HG03280 (cell line): Measurements from ENCODE around the gene ADGRV1.

ENCODE experiments used
- ATAC-seq: cut with Tn5 transposase; IDR thresholded peaks from one replicate; pipeline ENCODE4 v1.9.1; 2021; ENCODE audit warnings: mild to moderate bottlenecking, moderate library complexity; ENCODE audit not compliant: unreplicated experiment

The ADGRV1 gene

DNA sequence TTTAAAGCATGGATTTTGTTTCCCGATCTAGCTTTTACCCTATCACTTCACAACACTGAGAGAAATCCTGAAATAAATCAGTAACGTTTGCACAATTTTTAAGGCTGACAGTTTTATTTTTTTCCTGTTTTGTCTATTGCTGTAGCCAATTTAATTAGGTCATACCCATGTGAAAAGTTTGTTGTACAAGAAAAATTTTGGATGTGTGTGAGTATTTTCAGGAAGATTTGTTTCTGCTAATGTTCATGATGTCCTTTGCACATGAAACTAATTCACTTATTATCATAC lies 586.7 kb downstream of the ADGRV1 start:
- ATAC-seq, result no peak

DNA sequence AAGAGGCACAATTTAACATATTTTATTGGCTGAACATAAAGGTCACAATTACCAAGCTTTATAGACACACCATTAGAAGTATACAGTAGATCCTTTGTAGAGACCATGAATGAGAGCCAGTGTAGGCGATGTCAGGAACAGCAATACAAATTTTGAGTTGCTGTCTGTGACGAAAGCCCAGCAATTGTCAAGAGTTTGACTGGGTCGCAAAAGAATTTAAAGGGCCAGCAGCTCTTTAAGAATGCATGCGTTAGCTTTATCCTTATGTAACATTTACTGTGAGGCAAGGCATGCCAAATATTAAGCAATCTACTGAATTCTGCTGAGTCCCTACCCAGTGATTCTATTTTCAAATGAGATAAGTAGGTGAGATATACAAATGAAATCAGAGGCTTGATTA lies 587.6 kb downstream of the ADGRV1 start:
- ATAC-seq, result no peak

DNA sequence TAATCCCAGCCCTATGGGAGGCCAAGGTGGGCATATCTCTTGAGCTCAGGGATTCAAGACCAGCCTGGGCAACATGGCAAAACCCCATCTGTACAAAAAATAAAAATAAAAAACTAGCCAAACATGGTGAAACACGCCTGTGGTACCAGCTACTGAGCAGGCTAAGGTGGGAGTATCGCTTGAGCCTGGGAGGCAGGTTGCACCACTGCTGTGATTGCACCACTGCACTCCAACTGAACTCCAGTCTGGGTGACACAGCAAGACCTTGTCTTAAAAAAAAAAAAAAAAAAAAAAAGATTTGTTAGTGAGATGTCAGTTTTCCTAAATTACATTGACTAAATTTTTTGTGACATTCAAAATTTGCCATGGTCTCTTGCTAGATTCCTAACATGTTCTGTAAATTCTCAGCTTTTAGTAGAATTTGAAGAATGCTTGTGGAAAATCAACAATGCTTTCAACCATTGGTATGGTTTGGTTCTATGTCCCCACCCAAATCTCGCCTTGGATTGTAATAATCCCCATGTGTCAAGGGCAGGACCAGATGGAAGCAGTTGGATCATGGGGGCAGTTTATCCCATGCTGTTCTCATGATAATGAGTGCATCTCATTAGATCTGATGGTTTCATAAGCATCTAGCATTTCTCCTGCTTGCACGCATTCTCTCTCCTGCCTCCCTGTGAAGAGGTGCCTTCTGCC lies 588.5 kb downstream of the ADGRV1 start:
- ATAC-seq, result no peak

DNA sequence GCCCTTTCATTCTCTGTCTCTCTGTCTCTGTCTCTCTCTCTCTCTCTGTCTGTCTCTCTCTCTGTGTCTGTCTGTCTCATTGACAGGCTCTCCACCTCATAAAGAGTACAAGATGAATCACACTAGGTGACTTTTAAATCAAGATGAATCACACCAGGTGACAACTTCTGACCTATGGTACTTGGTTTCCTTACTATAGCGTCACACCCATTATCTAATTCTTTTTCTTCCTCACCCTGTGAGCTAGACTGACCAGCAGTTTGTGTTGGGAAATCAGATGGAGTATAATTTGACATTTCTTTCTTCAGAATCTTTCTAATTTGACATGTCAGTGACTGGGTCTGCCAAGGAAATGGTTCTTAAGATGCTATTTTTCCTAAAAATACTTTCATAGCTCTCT lies 591.6 kb downstream of the ADGRV1 start:
- no peak for ATAC-seq

DNA sequence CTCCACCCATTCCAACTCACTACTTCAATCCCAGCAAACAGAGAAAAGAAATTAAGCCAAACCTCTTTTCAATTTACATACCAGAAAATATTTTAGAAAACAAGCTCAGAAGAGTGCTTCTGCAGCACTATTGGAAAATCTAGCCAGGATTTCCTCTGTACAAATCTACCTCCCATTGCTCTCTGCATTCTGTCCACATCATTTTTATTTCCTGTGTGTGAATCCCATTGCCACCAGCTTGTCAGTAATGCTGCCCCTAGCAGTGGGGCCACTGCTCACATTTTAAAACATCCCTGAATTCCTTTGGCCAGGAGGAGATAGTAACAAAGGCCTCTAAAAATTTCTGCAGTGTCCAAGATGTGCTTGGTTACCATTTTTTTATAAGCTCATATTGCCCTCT lies 592.0 kb downstream of the ADGRV1 start:
- ATAC-seq, result no peak

DNA sequence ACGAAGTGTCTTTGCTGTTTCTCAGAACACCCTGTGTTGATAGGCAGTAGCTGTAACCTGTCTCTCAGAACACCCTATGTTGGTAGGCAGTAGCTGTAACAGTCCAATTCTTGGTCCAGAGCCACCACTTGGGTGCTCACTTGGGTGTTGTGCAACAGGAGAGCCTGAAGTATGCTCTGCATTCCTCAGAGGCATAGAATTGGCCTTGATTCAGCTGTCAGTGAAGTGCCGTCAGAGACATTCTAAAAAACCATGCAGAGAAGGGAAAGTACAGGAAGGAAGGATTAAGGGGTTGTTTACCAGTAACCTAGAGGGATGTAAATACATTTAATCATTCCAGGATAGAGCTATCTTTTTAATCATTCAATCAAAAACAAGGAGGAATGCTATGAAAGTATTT lies 593.4 kb downstream of the ADGRV1 start:
- ATAC-seq, result no peak

DNA sequence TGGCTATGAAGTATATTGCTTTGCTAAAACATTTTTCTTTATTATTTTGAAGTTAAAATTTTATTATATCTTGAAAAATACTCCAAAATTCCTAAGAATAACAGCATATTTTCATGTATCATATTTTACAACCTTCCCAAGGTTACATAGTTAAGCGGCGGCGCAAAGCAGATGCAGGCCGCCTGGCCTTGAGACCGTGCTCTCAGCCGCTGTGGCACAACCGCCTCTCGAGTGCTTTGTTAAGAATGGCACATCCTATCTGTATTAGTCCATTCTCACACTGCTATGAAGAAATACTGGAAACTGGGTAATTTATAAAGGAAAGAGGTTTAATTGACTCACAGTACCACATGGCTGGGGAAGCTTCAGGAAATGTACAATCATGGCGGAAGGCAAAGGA lies 595.7 kb downstream of the ADGRV1 start:
- no peak for ATAC-seq

DNA sequence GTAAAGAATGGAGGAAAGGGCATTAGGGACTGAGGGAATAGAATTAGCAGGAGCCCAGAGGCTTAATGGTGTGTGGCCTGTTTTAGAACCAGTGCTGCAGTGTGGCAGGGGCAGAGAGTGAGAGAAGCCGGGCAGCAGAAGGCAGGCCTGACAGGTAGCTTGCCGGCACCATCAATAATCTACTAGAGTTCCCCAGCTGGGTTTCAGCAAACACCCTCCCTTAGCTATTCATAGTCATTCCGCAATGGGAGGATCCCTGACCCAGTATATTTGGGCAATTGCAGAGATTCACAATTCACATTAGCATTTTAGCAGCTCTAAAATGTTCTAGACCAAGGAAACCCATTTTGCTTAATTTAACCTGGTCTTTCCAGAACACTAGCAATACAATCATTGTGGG lies 596.7 kb downstream of the ADGRV1 start:
- no peak for ATAC-seq

DNA sequence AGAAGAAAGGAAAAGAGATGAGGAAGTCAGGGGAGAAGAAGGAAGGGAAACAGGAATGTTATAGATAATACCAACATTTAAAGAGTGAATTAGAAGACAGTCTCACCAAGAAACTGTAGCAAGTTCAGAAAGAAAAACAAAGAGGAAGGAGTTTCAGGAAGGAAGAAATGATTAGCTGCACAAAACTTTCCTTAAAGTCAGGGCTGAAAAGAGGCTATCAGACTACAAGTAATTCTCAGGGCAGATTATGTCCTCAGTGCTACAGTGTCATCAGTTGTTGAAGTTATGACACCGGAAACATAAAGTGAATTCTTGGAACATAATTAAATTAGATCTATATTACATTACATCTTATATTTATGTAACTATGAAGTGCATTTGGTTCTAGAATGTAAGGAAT lies 597.6 kb downstream of the ADGRV1 start:
- no peak for ATAC-seq

DNA sequence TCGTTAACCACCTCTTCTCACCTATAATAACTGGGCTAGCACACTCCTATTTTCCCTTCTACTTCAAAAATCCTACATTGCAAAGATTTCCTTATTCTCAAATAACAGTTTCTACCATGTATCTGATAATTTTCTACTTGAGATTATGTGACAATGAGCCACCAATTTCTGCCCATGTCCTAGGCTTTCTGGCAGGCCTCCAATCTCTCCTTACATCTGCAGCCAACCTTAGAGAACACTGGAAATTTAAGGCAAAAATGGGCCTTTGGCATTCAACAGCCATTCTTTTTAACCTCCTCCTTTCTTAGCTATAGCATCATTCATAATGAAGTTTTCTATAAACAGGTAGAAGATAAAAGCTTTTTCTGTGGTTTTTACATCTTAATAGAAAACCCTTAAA lies 599.4 kb downstream of the ADGRV1 start:
- ATAC-seq, result no peak

DNA sequence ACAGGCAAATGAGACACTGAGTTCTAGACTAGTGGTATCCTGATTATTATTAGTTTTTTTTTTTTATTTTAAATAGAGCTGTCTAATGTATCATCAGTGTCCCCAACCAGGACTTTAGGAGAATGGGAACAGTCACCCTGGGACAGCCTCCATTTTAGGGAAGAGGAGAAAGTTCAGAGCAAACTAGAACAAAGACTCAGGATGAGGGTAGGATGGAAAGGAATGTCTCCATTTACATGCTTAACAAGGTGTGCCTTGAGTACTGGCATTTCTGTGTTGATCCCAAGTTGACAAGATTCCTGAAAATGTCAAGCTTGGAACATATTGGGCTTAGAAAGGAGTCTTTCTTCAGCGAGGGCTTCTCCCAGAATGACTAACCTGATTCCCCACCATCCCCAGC lies 601.0 kb downstream of the ADGRV1 start:
- ATAC-seq, result no peak

DNA sequence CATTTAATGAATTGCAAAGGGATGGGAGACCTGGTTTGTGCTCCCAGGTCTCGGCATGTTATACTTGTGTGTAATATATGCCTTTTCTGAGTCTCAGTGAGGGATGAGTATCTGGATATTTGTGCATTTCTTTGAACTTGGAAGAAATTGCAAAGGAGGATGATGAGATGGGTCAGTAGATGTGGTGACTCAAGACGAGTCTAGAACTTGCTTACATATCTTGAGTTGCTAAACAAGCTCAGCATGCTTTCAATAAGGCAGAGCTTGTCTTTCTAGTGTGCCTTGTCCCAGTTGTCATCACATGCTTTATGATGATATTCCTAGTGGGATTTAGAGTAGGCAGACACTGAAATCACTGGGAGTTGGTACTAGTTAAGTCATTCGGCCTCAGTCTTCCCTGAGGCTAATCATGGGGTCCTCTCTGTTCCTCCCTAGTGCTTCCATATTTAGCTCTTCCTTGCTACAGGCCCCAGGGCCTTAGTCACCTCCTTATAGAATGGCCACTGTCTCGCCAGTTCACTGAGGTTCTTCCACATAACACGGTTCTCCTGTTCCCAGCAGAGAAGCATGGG lies 602.2 kb downstream of the ADGRV1 start:
- no peak for ATAC-seq

DNA sequence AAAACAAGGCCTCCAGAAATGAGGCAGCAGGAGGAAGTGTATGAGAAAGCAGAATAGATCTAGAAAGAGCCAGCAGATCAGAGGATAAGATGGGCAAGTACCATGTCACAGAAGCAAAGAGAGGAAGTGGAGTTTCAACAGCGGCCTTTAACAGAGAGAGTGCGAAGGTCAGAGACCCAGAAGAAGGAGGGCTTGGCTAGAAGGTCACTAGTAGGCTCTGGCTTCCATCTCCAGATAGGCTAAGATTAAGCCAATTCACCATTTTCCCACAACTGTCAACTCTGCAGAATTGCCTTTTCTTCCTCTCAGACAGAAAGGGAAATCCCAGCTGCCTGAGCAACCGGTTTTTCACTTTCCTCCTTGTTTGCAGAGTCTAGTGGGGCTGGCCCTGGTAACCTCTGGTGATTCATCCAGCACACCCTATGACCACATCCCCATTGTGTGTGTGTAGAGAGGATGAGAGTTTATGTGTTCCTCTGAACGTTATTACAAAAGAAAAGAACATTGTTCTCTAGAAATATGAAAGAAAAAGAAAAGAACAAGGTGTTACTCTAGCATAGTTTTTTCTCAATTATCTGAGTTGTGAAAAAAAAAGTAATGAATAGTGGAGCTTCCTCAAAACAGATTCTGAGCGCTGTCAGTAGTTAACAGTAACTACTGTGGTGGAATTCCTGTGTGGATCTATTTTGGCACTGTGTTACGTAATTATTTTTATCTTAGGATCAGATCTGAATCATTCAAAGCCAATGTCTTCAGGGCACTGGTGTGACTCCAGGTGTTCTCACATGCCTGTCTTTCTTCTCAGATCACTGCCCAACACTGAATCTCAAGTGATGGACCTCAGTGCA lies 604.2 kb downstream of the ADGRV1 start:
- peak; percentile 98 for ATAC-seq

DNA sequence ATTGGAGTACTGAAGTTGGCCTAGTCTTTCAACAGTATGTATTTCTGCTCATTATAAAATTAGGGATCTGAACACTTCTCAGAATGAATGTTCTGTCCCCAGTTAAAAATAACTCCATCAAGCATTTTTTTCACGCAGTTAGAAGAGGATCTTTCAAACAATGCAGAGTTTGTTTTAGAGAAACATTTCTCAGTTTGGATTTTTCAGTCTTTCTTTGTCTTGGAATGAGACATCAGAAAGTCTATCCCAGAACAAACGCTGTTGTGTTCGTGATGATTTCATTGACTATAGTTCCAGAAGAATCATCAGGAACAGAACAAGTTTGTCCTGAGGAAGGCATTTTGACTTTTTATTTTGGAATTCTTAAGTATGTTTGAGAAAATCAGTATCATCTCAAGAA lies 605.8 kb downstream of the ADGRV1 start:
- ATAC-seq, result no peak

DNA sequence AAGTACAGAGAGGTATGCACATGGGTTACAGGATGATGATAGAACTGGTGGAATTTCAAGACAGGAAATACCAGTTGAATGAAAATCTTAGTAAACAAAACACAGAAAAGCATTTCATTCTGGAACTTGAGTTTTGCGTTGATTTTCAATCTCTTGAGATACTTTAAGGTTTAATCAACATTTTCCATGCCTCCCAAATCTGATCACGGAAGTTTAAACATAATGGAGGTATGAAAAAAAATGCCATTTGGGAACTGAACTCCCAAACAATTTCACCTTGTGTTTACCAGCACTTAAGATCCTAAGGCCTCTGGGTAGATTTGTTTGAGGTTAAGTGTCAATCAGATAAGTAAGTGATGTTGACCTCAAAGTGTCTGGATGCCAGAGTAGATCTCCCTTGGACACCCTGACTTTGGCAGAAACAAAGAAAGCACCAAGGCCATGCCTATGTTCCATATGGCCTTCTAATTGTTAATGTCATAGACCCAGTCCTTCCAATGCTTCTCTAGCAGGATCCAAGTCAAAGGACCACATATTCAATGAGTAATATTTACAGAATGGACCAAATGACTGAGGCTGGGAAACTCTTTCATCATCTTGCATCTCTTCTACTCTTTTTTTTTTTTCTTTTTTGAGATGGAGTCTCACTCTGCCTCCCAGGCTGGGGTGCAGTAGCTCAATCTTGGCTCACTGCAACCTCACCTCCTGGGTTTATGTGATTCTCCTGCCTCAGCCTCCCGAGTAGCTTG lies 607.6 kb downstream of the ADGRV1 start:
- ATAC-seq, result no peak

DNA sequence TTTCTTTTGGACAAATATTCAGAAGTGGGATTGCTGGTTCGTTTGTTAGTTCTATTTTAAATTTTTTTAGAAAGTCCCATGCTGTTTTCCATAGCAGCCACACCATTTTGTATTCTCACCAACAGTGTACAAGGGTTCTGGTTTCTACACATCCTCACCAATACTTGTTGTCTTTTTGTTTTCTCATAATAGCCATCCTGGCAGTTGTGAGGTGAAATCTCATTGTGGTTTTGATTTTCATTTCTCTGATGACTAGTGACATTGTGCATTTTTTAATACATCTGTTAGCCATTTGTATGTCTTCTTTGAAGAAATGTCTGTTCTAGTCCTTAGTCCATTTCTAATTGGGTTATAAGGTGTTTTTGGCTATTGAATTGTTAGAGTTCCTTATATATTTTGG lies 610.3 kb downstream of the ADGRV1 start:
- no peak for ATAC-seq

DNA sequence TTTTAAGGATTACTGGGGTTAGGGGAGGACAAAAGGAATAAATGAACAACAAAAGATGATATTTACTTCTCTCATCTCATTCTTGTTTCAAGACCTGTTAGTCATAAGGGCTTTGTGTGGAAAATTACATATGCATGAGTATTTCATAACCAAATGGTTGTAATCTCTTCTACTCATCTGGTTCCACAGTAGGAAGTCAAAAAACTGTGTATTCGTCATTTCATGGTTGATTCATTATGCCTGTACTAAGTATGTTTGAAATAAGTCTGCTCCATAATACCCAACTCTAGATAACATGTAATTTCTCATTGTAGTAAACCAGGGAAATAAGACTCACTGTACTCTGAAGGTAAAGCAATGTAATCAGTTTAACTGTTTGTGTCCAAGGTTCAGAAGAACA lies 611.7 kb downstream of the ADGRV1 start:
- no peak for ATAC-seq

DNA sequence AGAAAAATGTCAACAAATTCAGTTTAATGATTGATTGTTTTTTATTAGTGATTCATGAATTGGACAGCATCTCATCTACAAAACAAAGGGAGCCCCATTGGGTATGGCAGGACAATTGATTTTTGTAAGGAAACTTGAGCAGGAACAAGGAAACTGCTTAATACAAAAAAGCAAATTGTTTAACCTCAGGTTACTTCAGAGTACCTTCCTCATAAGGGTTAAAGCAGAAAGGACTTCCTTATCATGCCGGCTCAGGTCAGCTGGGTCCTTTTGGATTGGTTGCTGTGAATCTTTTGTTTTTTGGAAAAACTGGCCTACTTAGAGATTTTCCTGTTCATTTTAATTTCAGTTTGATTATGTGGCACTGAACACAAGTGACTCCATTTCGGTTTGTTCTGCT lies 612.7 kb downstream of the ADGRV1 start:
- no peak for ATAC-seq

DNA sequence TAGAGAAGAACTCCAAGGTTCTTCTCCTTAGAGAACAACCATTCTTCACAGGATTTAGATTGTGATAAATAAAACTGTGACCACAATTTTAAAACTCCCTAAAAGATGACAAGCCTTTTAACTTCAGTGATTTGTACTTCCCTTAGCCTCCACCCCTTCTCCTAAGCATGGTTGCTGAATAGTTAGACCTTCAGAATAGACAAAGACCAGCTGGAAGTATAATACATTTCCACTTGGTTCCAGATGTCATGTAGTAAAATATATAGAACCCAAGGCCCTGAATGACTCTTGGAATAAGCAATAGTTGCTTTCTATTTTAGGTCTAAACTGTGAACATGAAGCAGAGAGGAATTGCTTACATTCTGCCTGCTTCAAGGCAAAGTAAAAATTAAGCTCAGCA lies 615.8 kb downstream of the ADGRV1 start:
- no peak for ATAC-seq

DNA sequence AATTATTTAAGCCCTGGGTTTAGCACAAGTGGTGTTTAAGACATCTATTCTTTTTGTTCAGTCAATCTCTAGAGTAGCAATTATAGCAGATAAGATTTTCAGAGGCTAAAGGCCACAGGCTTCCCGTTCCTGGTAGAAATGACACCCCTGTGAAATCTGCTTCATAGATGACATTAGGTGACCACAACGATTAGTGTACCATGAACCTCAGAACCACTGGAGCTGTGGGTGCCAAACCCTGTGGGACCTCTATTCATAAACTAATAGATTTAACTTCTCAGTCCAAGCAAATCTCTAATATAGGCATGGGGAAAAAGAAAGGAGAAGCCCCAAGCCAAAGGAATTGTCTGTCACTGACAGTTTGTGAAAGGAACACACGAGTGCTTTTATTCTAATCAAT lies 617.1 kb downstream of the ADGRV1 start:
- ATAC-seq, result no peak

DNA sequence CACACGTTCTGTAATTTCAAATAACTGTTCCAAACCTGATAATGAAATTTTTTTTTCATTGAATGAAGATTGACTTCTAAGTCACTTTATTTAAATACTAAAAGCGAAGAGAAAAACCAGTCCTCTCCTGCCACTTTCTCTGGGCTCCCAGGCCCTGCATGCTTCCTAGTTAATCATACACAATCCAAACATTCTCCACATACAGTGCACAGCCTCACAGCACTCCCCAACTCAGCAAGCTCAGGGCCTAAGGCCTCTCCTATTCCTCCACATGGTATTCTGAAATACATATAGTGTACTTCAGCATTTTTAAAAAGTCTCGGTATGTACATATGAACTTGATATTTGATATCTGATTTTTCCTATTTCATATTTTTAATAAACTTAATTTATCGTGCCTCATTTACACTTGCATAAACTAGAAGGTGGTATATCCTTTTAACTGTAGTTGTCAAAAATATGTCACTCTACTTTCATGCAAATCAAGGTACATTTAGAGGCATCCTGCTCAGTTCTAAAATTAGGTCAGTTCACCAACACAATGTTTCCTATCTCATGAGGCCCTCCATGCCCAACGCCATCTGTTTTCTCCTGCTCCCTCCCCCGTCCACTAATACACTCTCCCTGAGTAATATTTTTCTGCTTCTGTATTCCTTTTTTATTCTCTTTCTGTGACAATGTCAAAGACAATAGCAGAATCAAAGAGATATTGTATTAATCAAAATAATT lies 617.9 kb downstream of the ADGRV1 start:
- no peak for ATAC-seq
